NCI-H146 treated with DMSO at 0.1 percent for 48 hours (cell line): ENCODE results near the gene TRIP11.

Experiments used
- DNase-seq: peaks from one replicate; lab custom pipeline; 2025; ENCODE audit not compliant: unreplicated experiment; lab: John Stamatoyannopoulos, UW

The TRIP11 gene

GRCh38 chr14:92010644-92011043 is 29.2 kb downstream of the TRIP11 start:
- DNase-seq, result no peak

- no peak for DNase-seq
Observed at GRCh38 chr14:92009604-92010003, 30.3 kb downstream of the TRIP11 start.

- no peak for DNase-seq
Observed at GRCh38 chr14:92005019-92005418, 34.8 kb downstream of the TRIP11 start.

GRCh38 chr14:92004062-92004461 is 35.8 kb downstream of the TRIP11 start:
- no peak for DNase-seq

GRCh38 chr14:91998667-91999570 is 40.9 kb downstream of the TRIP11 start:
- DNase-seq, result no peak

- no peak for DNase-seq
Observed at GRCh38 chr14:91997492-91997891, 42.4 kb downstream of the TRIP11 start.

GRCh38 chr14:91996948-91997371 is 42.9 kb downstream of the TRIP11 start:
- peak; percentile 19 for DNase-seq

GRCh38 chr14:91987192-91987591 is 52.7 kb downstream of the TRIP11 start:
- DNase-seq, result no peak

- DNase-seq, result no peak
Observed at GRCh38 chr14:91985521-91986255, 54.2 kb downstream of the TRIP11 start.

GRCh38 chr14:91985008-91985407 is 54.9 kb downstream of the TRIP11 start:
- DNase-seq, result no peak

GRCh38 chr14:91983588-91983987 is 56.3 kb downstream of the TRIP11 start:
- DNase-seq, result no peak

- no peak for DNase-seq
Observed at GRCh38 chr14:91980157-91980556, 59.7 kb downstream of the TRIP11 start.

- DNase-seq, result no peak
Observed at GRCh38 chr14:91977884-91978283, 62.0 kb downstream of the TRIP11 start.

GRCh38 chr14:91975763-91976162 is 64.1 kb downstream of the TRIP11 start:
- no peak for DNase-seq

- no peak for DNase-seq
Observed at GRCh38 chr14:91971188-91971778, 68.6 kb downstream of the TRIP11 start.

GRCh38 chr14:91968280-91968679 is 71.6 kb downstream of the TRIP11 start:
- DNase-seq, result no peak

GRCh38 chr14:91964724-91965123 is 75.1 kb downstream of the TRIP11 start:
- no peak for DNase-seq

GRCh38 chr14:91964011-91964410 is 75.8 kb downstream of the TRIP11 start:
- DNase-seq, result no peak

GRCh38 chr14:91963465-91963864 is 76.4 kb downstream of the TRIP11 start:
- no peak for DNase-seq

GRCh38 chr14:91961297-91962220 is 78.3 kb downstream of the TRIP11 start:
- no peak for DNase-seq

GRCh38 chr14:91957876-91958313 is 82.0 kb downstream of the TRIP11 start:
- DNase-seq, result no peak
